BE2C (cell line): ENCODE measurements around the gene PLEK.

Source experiments
- DNase-seq: peaks from one replicate; pipeline ENCODE4 v3.0.0-alpha.2; 2020
- H3K27me3 ChIP-seq: fragments of 250-450 bp; sonication (Bioruptor Pico); 2 replicates; pipeline ENCODE4 v1.5.1; 2020; ENCODE audit warnings: mild to moderate bottlenecking
- H3K36me3 ChIP-seq: fragments of 250-450 bp; sonication (Bioruptor Pico); 2 replicates; pipeline ENCODE4 v1.5.1; 2020; ENCODE audit warnings: mild to moderate bottlenecking
- H3K4me1 ChIP-seq: fragments of 250-450 bp; sonication (Bioruptor Pico); 2 replicates; pipeline ENCODE4 v1.5.1; 2020
- H3K4me3 ChIP-seq: 2 replicates; pipeline ENCODE4 v1.5.1; 2011; ENCODE audit warnings: low read depth, low read length
- H3K9me3 ChIP-seq: fragments of 250-450 bp; sonication (Bioruptor Pico); 2 replicates; pipeline ENCODE4 v1.5.1; 2020
- TF ChIP-seq, protein P1 (sequence below): IDR thresholded peaks from 2 replicates; pipeline ENCODE4 v1.5.1; 2012; ENCODE audit warnings: mild to moderate bottlenecking, low read depth, low read length

The PLEK gene

GRCh38 chr2:68368654-68369336 lies 3.7 kb downstream of the PLEK start:
- DNase-seq: no peak
- no peaks in the 10 kb centered on the region for H3K4me1 ChIP-seq

DNA sequence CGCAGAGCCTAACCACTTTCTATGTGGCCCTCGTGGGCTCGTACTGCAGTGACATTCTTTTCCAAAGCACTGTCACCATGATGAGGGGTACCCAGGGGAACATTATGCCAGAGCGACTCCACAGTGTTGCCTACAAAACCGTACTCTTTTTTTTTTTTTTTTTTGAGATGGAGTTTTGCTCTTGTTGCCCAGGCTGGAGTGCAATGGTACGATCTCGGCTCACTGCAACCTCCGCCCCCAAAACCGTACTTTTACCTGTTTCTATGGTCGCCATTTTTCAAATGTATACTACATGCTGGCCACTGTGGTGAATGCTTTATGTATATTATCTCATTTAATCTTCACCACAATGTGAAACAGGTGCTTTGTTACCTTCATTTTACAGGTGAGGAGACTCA lies 4.3 kb downstream of the PLEK start:
- Histone ChIP-seq H3K4me3 (no peak overlapping the region), H3K9me3 (no peaks in the 10 kb centered on the region), H3K36me3 (no peaks in the 10 kb centered on the region), H3K4me1 (no peaks in the 10 kb centered on the region), H3K27me3 (no peaks in the 10 kb centered on the region)
- no peak for DNase-seq
- TF ChIP-seq, protein P1, sequence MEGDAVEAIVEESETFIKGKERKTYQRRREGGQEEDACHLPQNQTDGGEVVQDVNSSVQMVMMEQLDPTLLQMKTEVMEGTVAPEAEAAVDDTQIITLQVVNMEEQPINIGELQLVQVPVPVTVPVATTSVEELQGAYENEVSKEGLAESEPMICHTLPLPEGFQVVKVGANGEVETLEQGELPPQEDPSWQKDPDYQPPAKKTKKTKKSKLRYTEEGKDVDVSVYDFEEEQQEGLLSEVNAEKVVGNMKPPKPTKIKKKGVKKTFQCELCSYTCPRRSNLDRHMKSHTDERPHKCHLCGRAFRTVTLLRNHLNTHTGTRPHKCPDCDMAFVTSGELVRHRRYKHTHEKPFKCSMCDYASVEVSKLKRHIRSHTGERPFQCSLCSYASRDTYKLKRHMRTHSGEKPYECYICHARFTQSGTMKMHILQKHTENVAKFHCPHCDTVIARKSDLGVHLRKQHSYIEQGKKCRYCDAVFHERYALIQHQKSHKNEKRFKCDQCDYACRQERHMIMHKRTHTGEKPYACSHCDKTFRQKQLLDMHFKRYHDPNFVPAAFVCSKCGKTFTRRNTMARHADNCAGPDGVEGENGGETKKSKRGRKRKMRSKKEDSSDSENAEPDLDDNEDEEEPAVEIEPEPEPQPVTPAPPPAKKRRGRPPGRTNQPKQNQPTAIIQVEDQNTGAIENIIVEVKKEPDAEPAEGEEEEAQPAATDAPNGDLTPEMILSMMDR: no peak

More at GRCh38 chr2:68368654-68369336, 3.7 kb downstream of the PLEK start:
- Histone ChIP-seq H3K36me3 (no peaks in the 10 kb centered on the region), H3K9me3 (no peaks in the 10 kb centered on the region), H3K4me3 (no peak overlapping the region), H3K27me3 (no peaks in the 10 kb centered on the region)
- TF ChIP-seq, protein P1: no peak

GRCh38 chr2:68371138-68371537 lies 6.1 kb downstream of the PLEK start:
- TF ChIP-seq, protein P1: no peak
- no peaks in the 10 kb centered on the region for H3K9me3 ChIP-seq
- H3K4me1 ChIP-seq: no peaks in the 10 kb centered on the region
- no peak for DNase-seq
- H3K27me3 ChIP-seq: no peaks in the 10 kb centered on the region
- H3K4me3 ChIP-seq: no peak overlapping the region
- H3K36me3 ChIP-seq: no peaks in the 10 kb centered on the region

GRCh38 chr2:68371581-68371980 lies 6.5 kb downstream of the PLEK start:
- Histone ChIP-seq H3K36me3 (no peaks in the 10 kb centered on the region), H3K4me1 (no peaks in the 10 kb centered on the region), H3K9me3 (no peaks in the 10 kb centered on the region), H3K4me3 (no peak overlapping the region), H3K27me3 (no peaks in the 10 kb centered on the region)
- DNase-seq: no peak
- TF ChIP-seq, protein P1: no peak

- H3K4me1 ChIP-seq: no peaks in the 10 kb centered on the region
- TF ChIP-seq, protein P1: no peak
- no peaks in the 10 kb centered on the region for H3K36me3 ChIP-seq
- no peaks in the 10 kb centered on the region for H3K27me3 ChIP-seq
- no peak overlapping the region for H3K4me3 ChIP-seq
- no peak for DNase-seq
- no peaks in the 10 kb centered on the region for H3K9me3 ChIP-seq
Measured at GRCh38 chr2:68372485-68372884, 7.4 kb downstream of the PLEK start.

DNA sequence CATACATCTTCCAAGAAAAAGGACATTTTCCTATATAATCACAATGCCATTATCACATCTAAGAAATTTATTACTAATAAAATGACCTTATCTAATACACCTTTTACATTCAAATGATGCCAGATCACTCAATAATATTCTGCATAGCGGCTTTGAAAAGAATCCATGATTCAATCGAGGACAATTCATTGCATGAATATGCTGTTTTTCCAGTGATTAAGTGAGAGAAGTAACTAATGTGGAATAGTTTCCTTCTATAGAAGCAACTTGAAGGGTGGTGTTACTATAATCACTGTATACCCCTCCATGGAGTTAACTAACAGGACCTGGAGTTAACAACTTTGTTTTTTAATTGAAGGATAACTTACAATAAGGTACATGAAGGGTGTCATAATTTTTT lies 9.1 kb downstream of the PLEK start:
- Histone ChIP-seq H3K4me3 (no peak overlapping the region), H3K27me3 (no peaks in the 10 kb centered on the region), H3K4me1 (no peaks in the 10 kb centered on the region), H3K9me3 (no peaks in the 10 kb centered on the region), H3K36me3 (no peaks in the 10 kb centered on the region)
- TF ChIP-seq, protein P1: no peak
- DNase-seq: no peak
